GM13976 (cell line): Measurements from ENCODE around the gene BOLL.

ENCODE experiments used
- DNase-seq: peaks from one replicate; pipeline ENCODE4 v3.0.0; 2012; ENCODE audit warnings: low spot score
- CTCF ChIP-seq: IDR thresholded peaks from 2 replicates; pipeline ENCODE4 v1.5.1; 2012; ENCODE audit warnings: borderline replicate concordance, mild to moderate bottlenecking; ENCODE audit not compliant: insufficient read depth; ENCODE audit errors: extremely low read depth, missing control alignments, control extremely low read depth
- in situ Hi-C: fragments of 300-500 bp; cut with MboI; formaldehyde crosslinking; loops from one replicate; pipeline ENCODE4 v1.12.0; 2022; ENCODE audit warnings: low sequenced_read_pairs, mixed read lengths, inconsistent platforms; ENCODE audit not compliant: unreplicated experiment

Gene BOLL

GRCh38 chr2:197814526-197814925 lies 29.4 kb upstream of the BOLL start:
- TF ChIP-seq CTCF: no peak
- no peak for DNase-seq
- in situ Hi-C loops: loop anchor here (10.0 kb wide), 1 partner anchor 480 kb away; no protein-coding TSS in a partner anchor

GRCh38 chr2:197813093-197813787 lies 28.1 kb upstream of the BOLL start:
- in situ Hi-C loops: loop anchor here (10.0 kb wide), 1 partner anchor 482 kb away; no protein-coding TSS in a partner anchor
- no peak for DNase-seq
- peak; percentile 46 for TF ChIP-seq CTCF

- TF ChIP-seq CTCF: no peak
- in situ Hi-C loops: loop anchor here (10.0 kb wide), 1 partner anchor 484 kb away; no protein-coding TSS in a partner anchor
- DNase-seq: no peak
These were observed 25.4 kb upstream of the BOLL start for GRCh38 chr2:197810491-197810890.

GRCh38 chr2:197810016-197810415 lies 24.9 kb upstream of the BOLL start:
- no peak for DNase-seq
- TF ChIP-seq CTCF: no peak
- in situ Hi-C loops: loop anchor here (10.0 kb wide), 1 partner anchor 485 kb away; no protein-coding TSS in a partner anchor

- TF ChIP-seq CTCF: no peak
- in situ Hi-C loops: loop anchor here (10.0 kb wide), 1 partner anchor 316 kb away; no protein-coding TSS in a partner anchor
- DNase-seq: no peak
These were observed 23.9 kb upstream of the BOLL start for GRCh38 chr2:197809064-197809463.

GRCh38 chr2:197805715-197806633 lies 20.9 kb upstream of the BOLL start:
- in situ Hi-C loops: loop anchor here (10.0 kb wide), 1 partner anchor 319 kb away; no protein-coding TSS in a partner anchor
- no peak for TF ChIP-seq CTCF
- DNase-seq: no peak
